Body of pancreas (tissue), 4 donors: ENCODE results near the gene UBAP2. TPM values are rescaled to one million over a fixed set of nuclear protein-coding genes. Genes with fewer than 3 reads are reported as not detected.

Experiments used
- ATAC-seq: fragments of 150-250 bp; one replicate; pipeline ENCODE4 v1.9.1; 2016
- DNase-seq, 4 donors: peaks; one replicate each; pipeline ENCODE4 v3.0.0-alpha.2; 2019
- H3K27ac ChIP-seq, 4 donors: fragments of 200-600 bp; sonication (generic); 1 replicate in 3 of 4; 2 replicates in 1 of 4; pipeline versions ENCODE4 v1.5.1 to v1.6.1; 2016 to 2019; ENCODE audit warnings: mild to moderate bottlenecking in 1 of 4, mixed read lengths in 1 of 4, moderate library complexity in 1 of 4
- H3K27me3 ChIP-seq, 2 donors: fragments of 200-600 bp; sonication (generic); one replicate each; pipeline ENCODE4 v1.6.0; 2016; ENCODE audit warnings: mild to moderate bottlenecking in 1 of 2
- H3K36me3 ChIP-seq, 2 donors: fragments of 200-600 bp; sonication (generic); replicated peaks in 1 of 2; 2 replicates each; pipeline ENCODE4 v1.5.1; 2016; ENCODE audit warnings: low read depth in 2 of 2; ENCODE audit not compliant: insufficient read depth in 1 of 2
- H3K4me1 ChIP-seq: fragments of 200-600 bp; sonication (generic); one replicate; pipeline ENCODE4 v1.6.0; 2016
- H3K4me3 ChIP-seq, 2 donors: fragments of 200-600 bp; sonication (generic); 1 replicate in 1 of 2; 2 replicates in 1 of 2; pipeline ENCODE4 v1.5.1; 2016 to 2019
- H3K9me3 ChIP-seq, 3 donors: fragments of 200-600 bp; sonication (generic); 1 replicate in 2 of 3; 2 replicates in 1 of 3; pipeline ENCODE4 v1.5.1; 2016
- CTCF ChIP-seq, 7 experiments: fragments of 450-650 bp in 4 of 7; fragments of 200-600 bp in 3 of 7; sonication (generic) in 3 of 7; IDR thresholded peaks; one replicate each; pipeline ENCODE4 v1.5.1; 2016 to 2019; ENCODE audit warnings: antibody characterized with exemption in 7 of 7
- POLR2A ChIP-seq, 3 donors: fragments of 450-650 bp; IDR thresholded peaks; one replicate each; pipeline ENCODE4 v1.6.1; 2016; ENCODE audit warnings: antibody characterized with exemption in 3 of 3, mild to moderate bottlenecking in 2 of 3
- WGBS, 2 donors: methylation state at CpG; one replicate each; pipeline ENCODE4 v1.1.5; 2017; 5-methylcytosine and 5-hydroxymethylcytosine counted together
- intact Hi-C: fragments of 100-400 bp; cut with DNase I; formaldehyde crosslinking; loops from one replicate; pipeline ENCODE4 v1.15.1; 2023
- total RNA-seq, 2 donors: library from RNA; depleted of rRNA; stranded (reverse); fragments of >200 nt; gene quantifications; one replicate each; pipeline ENCODE4 v1.1.0, GENCODE V29; 2016

UBAP2 gene
- total RNA-seq, 2 donors from 2014 or later: 14.2 to 15.3 TPM

DNA sequence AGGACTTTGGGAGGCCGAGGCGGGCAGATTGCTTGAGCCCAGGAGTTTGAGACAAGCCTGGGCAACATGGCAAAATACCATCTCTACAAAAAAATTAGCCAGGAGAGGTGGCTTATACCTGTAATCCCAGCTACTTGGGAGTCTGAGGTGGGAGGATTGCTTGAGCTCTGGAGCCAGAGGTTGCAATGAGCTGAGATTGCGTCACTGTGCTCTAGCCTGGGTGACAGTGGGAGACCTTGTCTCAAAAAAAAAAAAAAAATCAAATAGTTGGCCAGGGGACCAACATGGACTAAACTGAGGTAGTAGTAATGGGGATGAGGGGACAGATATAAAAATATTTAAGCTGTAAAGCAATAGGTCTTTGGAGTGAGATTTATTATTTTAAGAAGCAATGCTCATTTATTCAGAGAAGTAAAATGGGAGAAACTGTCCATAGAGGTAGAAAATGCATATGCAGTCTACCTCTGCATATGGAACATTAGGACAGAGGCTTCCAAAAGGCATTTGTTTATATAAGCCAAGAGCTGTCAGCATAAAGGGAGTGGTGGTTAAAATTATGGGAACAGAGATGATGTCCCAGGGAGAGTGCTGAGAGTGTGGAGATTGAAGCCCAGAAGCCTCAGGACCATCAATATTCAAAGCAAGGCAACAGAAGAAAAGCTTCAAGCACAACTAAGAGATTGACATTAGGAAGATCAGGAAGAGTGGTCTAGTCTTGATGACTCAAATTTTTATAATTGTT is 133.6 kb downstream of the UBAP2 start:
- Histone ChIP-seq H3K9me3 (no peaks in the 10 kb centered on the region), H3K36me3 (peaks cover 0 to 19% of the 10 kb centered on the region in 2 donors), H3K4me1 (peaks cover 7% of the 10 kb centered on the region), H3K27ac (no peak overlapping the region), H3K27me3 (no peaks in the 10 kb centered on the region), H3K4me3 (no peak overlapping the region)
- TF ChIP-seq CTCF (IDR thresholded peaks at IDR 0.05) (no peak), POLR2A (IDR thresholded peaks at IDR 0.05) (no peak)
- ATAC-seq (no peak), DNase-seq (no peak)
- WGBS, 2 donors: 90 to 94% methylated on average over 3 of the region's 3 CpGs
- intact Hi-C loops: no loop called here

- Histone ChIP-seq H3K4me3 (no peak overlapping the region), H3K9me3 (no peaks in the 10 kb centered on the region), H3K36me3 (peaks cover 0 to 18% of the 10 kb centered on the region in 2 donors), H3K4me1 (peaks cover 7% of the 10 kb centered on the region), H3K27ac (no peak overlapping the region), H3K27me3 (no peaks in the 10 kb centered on the region)
- ATAC-seq (no peak), DNase-seq (no peak)
- TF ChIP-seq POLR2A (IDR thresholded peaks at IDR 0.05) (no peak), CTCF (IDR thresholded peaks at IDR 0.05) (no peak)
- intact Hi-C loops: no loop called here
- WGBS, 2 donors: 81 to 95% methylated on average over 1 of the region's 1 CpG
Observed at GRCh38 chr9:33913541-33913940, 135.1 kb downstream of the UBAP2 start.

DNA sequence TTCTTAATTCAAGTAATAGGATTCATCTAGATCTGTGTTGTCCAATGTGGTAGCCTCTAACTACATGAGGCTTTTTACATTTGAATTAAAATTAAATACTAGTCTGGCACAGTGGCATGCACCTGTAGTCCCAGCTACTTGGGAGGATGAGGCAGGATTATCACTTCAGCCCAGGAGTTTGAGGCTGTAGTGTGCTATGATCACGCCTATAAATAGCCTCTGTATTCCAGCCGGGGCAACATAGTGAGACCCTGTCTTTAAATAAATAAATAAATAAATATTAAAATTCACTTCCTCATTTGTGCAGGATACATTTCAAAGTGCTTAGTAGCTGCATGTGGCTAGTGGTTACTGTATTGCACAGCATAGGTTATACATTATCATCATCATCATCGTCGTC is 139.9 kb downstream of the UBAP2 start:
- TF ChIP-seq CTCF (IDR thresholded peaks at IDR 0.05) (no peak), POLR2A (IDR thresholded peaks at IDR 0.05) (no peak)
- no peak for ATAC-seq
- Histone ChIP-seq H3K27ac (no peak overlapping the region), H3K4me1 (peaks cover 22% of the 10 kb centered on the region), H3K4me3 (no peak overlapping the region), H3K27me3 (no peaks in the 10 kb centered on the region), H3K36me3 (peaks cover 0 to 8% of the 10 kb centered on the region in 2 donors), H3K9me3 (no peaks in the 10 kb centered on the region)
- no peak for DNase-seq
- 87 to 91% methylated on average over 4 of the region's 4 CpGs for WGBS, 2 donors
- intact Hi-C loops: no loop called here

GRCh38 chr9:33908114-33908513 is 140.6 kb downstream of the UBAP2 start:
- 86 to 100% methylated on average over 3 of the region's 3 CpGs for WGBS, 2 donors
- Histone ChIP-seq H3K27me3 (no peaks in the 10 kb centered on the region), H3K9me3 (no peaks in the 10 kb centered on the region), H3K27ac (no peak overlapping the region), H3K4me1 (peaks cover 17% of the 10 kb centered on the region), H3K36me3 (peaks cover 0 to 3% of the 10 kb centered on the region in 2 donors), H3K4me3 (no peak overlapping the region)
- DNase-seq: no peak
- TF ChIP-seq CTCF (IDR thresholded peaks at IDR 0.05) (no peak), POLR2A (IDR thresholded peaks at IDR 0.05) (no peak)
- intact Hi-C loops: no loop called here
- no peak for ATAC-seq

DNA sequence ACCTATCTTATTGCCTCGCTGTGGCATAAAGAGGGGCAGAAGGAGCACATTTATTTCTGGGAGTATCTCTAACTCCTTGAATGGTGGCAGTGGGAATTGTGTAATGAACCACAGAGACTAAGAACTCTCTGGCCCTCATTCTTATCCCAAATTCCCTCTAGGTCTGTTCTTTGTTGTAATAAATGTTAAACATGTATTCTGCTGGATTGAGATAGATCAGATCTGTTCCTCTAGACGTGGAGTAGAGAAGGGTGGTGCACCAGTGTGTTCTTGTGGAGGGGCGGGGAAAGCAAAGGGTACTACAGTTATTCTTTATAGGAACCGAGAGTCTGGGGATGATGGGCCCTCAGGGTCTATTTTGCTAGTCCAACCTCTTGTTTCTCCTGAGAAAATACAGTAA is 141.3 kb downstream of the UBAP2 start:
- no peak for DNase-seq
- Histone ChIP-seq H3K27ac (no peak overlapping the region), H3K9me3 (no peaks in the 10 kb centered on the region), H3K36me3 (no peaks in the 10 kb centered on the region), H3K27me3 (no peaks in the 10 kb centered on the region), H3K4me1 (peaks cover 14% of the 10 kb centered on the region), H3K4me3 (no peak overlapping the region)
- TF ChIP-seq POLR2A (IDR thresholded peaks at IDR 0.05): no peak
- no peak for TF ChIP-seq CTCF (IDR thresholded peaks at IDR 0.05)
- intact Hi-C loops: no loop called here
- no peak for ATAC-seq
- WGBS, 2 donors: 71% methylated on average over 4 of the region's 4 CpGs
